Measurements from ENCODE around the gene ADGRD2. TPM values are rescaled to one million over a fixed set of nuclear protein-coding genes. Genes with fewer than 3 reads are reported as not detected.

The ADGRD2 gene
- total and polyA plus RNA-seq, 4 donors: not detected

DNA sequence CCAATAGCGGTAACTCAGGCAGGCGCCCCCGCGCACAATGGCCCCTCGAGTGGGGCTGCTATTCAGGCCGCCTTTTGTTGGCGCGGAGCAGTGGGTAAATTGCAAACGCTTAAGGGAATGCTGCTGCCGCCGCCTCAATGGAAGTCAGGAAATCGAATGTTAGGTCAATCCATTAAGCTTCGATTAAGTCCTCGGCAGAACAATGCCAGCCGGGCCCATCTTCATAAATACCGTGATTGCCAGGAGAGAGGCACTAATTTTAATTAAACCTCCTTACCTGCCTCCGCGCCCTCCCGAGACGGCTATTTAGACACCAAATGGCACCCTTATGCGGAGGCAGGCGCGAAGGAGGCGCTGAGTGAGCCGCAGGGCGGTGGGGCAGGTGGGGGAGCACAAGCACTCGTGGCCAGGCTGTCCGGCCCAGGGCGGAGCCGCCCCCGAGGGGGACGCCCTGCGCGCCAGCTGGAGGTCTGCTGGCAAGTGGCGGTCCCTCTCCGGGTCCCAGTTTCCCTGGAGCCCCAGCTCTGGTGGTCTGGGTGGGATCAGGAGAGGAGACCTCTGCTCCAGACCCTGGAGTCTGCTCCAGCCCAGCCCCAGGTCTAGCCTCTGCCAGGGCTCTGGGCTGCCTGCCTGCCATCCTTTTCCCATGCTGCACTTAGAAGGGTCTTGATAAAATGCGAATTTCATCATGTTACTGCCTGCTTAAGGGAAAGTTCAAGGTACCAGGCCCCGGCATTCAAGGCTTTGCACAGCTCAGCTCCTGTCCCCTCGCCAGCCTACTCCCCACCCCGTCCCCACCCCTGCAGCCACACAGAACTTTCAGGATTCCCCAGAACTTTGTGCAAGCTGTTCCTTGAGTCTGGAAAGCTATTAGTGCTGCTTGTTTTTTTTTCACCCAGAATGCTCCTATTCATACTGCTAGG lies 37.3 kb downstream of the ADGRD2 start:
- 47 to 63% methylated on average over 40 of the region's 40 CpGs for WGBS, 2 donors

DNA sequence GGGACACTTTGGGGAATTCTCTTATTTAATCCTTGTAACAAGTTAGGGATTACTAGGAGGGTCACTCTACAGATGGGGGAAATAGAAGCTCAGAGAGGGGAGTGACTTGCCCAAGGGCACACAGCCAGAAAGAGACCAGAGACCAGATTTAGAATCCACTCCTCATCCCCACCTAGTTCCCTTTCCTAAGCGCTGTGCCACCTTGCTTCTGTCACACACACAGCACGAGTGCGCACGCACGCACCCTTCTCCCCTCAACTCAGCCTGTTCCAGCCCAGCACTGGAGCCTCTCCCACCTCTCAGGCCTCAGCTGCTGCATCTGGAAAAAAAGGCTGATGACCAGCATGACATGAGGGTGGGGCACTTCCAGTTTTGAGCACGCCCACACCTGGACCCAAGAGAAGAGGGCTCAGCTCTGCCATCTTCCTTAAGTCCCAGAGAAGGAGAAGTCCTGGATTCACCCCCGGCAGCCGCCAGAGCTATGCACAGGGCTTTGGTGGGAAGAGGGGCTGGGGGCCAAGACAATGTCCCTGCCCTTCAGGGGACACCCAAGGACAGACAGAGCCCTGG lies 38.5 kb downstream of the ADGRD2 start:
- Histone ChIP-seq H3K27ac (ENCODE audit: low read depth in 1 of 2, low read length in 1 of 2) (no peak overlapping the region), H3K27me3 (ENCODE audit: control insufficient read depth in 3 of 3, insufficient read depth in 3 of 3, low read length in 2 of 3) (peaks cover 5 to 42% (median 15%) of the 10 kb centered on the region in 3 donors), H3K9me3 (ENCODE audit: control insufficient read depth in 4 of 4, insufficient read depth in 3 of 4, low read length in 3 of 4) (peaks cover 0 to 2% (median 0%) of the 10 kb centered on the region in 4 donors), H3K4me3 (no peak overlapping the region), H3K4me1 (ENCODE audit: control insufficient read depth in 5 of 5, insufficient read depth in 5 of 5, low read length in 5 of 5) (peaks cover 0 to 6% (median 0%) of the 10 kb centered on the region in 5 donors), H3K36me3 (ENCODE audit: control insufficient read depth in 4 of 4, insufficient read depth in 4 of 4, low read length in 4 of 4) (no peaks in the 10 kb centered on the region), H3K9ac (ENCODE audit: insufficient read depth in 1 of 2, low read length in 2 of 2) (no peak overlapping the region)
- no peak for ATAC-seq (ENCODE audit: insufficient read depth, low FRiP score)
- TF ChIP-seq CTCF (IDR thresholded peaks at IDR 0.05; ENCODE audit: control extremely low read depth, extremely low read depth): no peak
- DNase-seq: no peak
- 89 to 93% methylated on average over 8 of the region's 8 CpGs for WGBS, 2 donors

More for the DNA sequence above, 37.3 kb downstream of the ADGRD2 start:
- DNase-seq (no peak), ATAC-seq (ENCODE audit: insufficient read depth, low FRiP score) (no peak)
- TF ChIP-seq CTCF (IDR thresholded peaks at IDR 0.05; ENCODE audit: control extremely low read depth, extremely low read depth): no peak
- Histone ChIP-seq H3K9ac (ENCODE audit: insufficient read depth in 1 of 2, low read length in 2 of 2) (no peak overlapping the region), H3K27me3 (ENCODE audit: control insufficient read depth in 3 of 3, insufficient read depth in 3 of 3, low read length in 2 of 3) (peaks cover 5 to 42% (median 18%) of the 10 kb centered on the region in 3 donors), H3K36me3 (ENCODE audit: control insufficient read depth in 4 of 4, insufficient read depth in 4 of 4, low read length in 4 of 4) (no peaks in the 10 kb centered on the region), H3K4me1 (ENCODE audit: control insufficient read depth in 5 of 5, insufficient read depth in 5 of 5, low read length in 5 of 5) (peaks cover 0 to 6% (median 0%) of the 10 kb centered on the region in 5 donors), H3K27ac (ENCODE audit: low read depth in 1 of 2, low read length in 1 of 2) (no peak overlapping the region), H3K9me3 (ENCODE audit: control insufficient read depth in 4 of 4, insufficient read depth in 3 of 4, low read length in 3 of 4) (peaks cover 0 to 7% (median 0%) of the 10 kb centered on the region in 4 donors), H3K4me3 (no peak overlapping the region)

GRCh38 chr9:124489222-124489621 lies 39.0 kb downstream of the ADGRD2 start:
- no peak overlapping the region for H3K27ac ChIP-seq (ENCODE audit: low read depth in 1 of 2, low read length in 1 of 2)
- no peaks in the 10 kb centered on the region for H3K9me3 ChIP-seq (ENCODE audit: control insufficient read depth in 4 of 4, insufficient read depth in 3 of 4, low read length in 3 of 4)
- ATAC-seq (ENCODE audit: insufficient read depth, low FRiP score) (no peak), DNase-seq (no peak)
- peaks cover 5 to 42% (median 15%) of the 10 kb centered on the region in 3 donors for H3K27me3 ChIP-seq (ENCODE audit: control insufficient read depth in 3 of 3, insufficient read depth in 3 of 3, low read length in 2 of 3)
- no peaks in the 10 kb centered on the region for H3K36me3 ChIP-seq (ENCODE audit: control insufficient read depth in 4 of 4, insufficient read depth in 4 of 4, low read length in 4 of 4)
- WGBS, 2 donors: 65 to 80% methylated on average over 13 of the region's 13 CpGs
- no peak overlapping the region for H3K4me3 ChIP-seq
- TF ChIP-seq CTCF (IDR thresholded peaks at IDR 0.05; ENCODE audit: control extremely low read depth, extremely low read depth): no peak
- peaks cover 0 to 6% (median 0%) of the 10 kb centered on the region in 5 donors for H3K4me1 ChIP-seq (ENCODE audit: control insufficient read depth in 5 of 5, insufficient read depth in 5 of 5, low read length in 5 of 5)
- no peak overlapping the region for H3K9ac ChIP-seq (ENCODE audit: insufficient read depth in 1 of 2, low read length in 2 of 2)

Measured in lung (tissue), 12 donors.